ENCODE data around the gene ARHGAP25. TPM values are rescaled to one million over a fixed set of nuclear protein-coding genes. Genes with fewer than 3 reads are reported as not detected.
A peak's percentile ranks its signal among the peaks of the same experiment; 100 is the strongest.

The ARHGAP25 gene
- total and polyA plus RNA-seq, 10 of the 15 experiments (the other 5 are each of a cell fraction or from before 2014, with no cell fraction given), result 0.15 to 1.0 (median 0.46) TPM

DNA sequence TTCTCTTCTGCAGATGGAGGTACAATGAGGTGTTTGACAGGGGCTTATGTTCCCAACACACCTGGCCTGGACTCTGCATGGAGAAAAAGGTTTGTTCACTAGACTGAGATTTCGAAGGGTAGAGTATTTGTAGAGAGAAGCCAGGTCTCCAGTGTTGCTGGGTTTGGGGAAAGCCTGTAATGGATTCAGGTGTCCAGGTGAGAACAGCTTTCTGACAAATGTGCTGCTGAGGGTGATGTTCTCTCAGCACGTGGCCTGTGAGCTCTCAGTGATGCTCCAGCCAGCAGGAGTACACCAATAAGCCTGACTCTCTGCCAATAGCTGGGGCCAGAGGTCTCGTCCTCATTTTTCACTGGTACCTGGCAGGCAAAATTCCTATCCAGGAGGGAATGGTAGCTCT is 43.8 kb upstream of the ARHGAP25 start:
- H3K27ac ChIP-seq (ENCODE audit: control insufficient read depth, insufficient read depth), result peak overlapping the region; percentile 74
- DNase-seq (ENCODE audit: low read depth, low spot score) (no peak), FAIRE-seq (no peak), ATAC-seq (no peak)
- intact Hi-C loops (cut with micrococcal nuclease; ENCODE audit: unreplicated experiment) (no loop called here), in situ Hi-C loops (cut with MboI) (no loop called here)
- SMC1A ChIA-PET (ENCODE audit: uncharacterized antibody, unreplicated experiment), result interaction anchor here (0.5 to 4.7 kb wide), 8 partner anchors 10 to 1240 kb away, joined by 3 to 21 read pairs (median 4); partner anchors contain the start of genes APLF and FBXO48
- H4K20me1 ChIP-seq (ENCODE audit: control insufficient read depth, insufficient read depth), result no peaks in the 10 kb centered on the region
- POLR2A ChIA-PET, result interaction anchor here (1.0 to 1.4 kb wide), 2 partner anchors 11 to 224 kb away, joined by 3 read pairs; partner anchors contain the start of genes APLF and FBXO48
- no peaks in the 10 kb centered on the region; the same call in 2 of the 3 replicates for H3K9me3 ChIP-seq (replicated peaks; ENCODE audit: control insufficient read depth, insufficient read depth, low read length)
- BruUV-seq (replicated peaks), result no TSS peak
- peaks cover 31% of the 10 kb centered on the region for H3K4me1 ChIP-seq (ENCODE audit: control insufficient read depth, insufficient read depth, low read length)
- TF ChIP-seq JUND (IDR thresholded peaks at IDR 0.05; ENCODE audit: low read depth, low read length) (no peak), NRF1 (conservative IDR thresholded peaks at IDR 0.05; ENCODE audit: low read depth, low read length) (no peak), HDAC2 (IDR thresholded peaks at IDR 0.05) (no peak), ZNF207 (IDR thresholded peaks at IDR 0.05; ENCODE audit: borderline replicate concordance) (no peak), PML (IDR thresholded peaks at IDR 0.05; ENCODE audit: low read length) (no peak), SMARCA5 (IDR thresholded peaks at IDR 0.05) (no peak), GATAD2B (conservative IDR thresholded peaks at IDR 0.05; ENCODE audit: low read depth) (no peak), ZZZ3 (IDR thresholded peaks at IDR 0.05; ENCODE audit: control insufficient read depth, insufficient read length, low read depth) (no peak), SIN3A (IDR thresholded peaks at IDR 0.05; ENCODE audit: low read depth, low read length) (no peak), RAD21 (IDR thresholded peaks at IDR 0.05; ENCODE audit: insufficient read depth, low read depth, low read length) (no peak), RAD51 (IDR thresholded peaks at IDR 0.05) (no peak), NR2C2 (IDR thresholded peaks at IDR 0.05; ENCODE audit: borderline replicate concordance, control insufficient read depth, insufficient read length, low read depth) (no peak), NR2C1 (IDR thresholded peaks at IDR 0.05) (no peak), DPF2 (IDR thresholded peaks at IDR 0.05) (no peak), SUPT20H (IDR thresholded peaks at IDR 0.05; ENCODE audit: borderline replicate concordance, control insufficient read depth, low read depth, low read length) (no peak)
- TF ChIP-seq, protein P1, sequence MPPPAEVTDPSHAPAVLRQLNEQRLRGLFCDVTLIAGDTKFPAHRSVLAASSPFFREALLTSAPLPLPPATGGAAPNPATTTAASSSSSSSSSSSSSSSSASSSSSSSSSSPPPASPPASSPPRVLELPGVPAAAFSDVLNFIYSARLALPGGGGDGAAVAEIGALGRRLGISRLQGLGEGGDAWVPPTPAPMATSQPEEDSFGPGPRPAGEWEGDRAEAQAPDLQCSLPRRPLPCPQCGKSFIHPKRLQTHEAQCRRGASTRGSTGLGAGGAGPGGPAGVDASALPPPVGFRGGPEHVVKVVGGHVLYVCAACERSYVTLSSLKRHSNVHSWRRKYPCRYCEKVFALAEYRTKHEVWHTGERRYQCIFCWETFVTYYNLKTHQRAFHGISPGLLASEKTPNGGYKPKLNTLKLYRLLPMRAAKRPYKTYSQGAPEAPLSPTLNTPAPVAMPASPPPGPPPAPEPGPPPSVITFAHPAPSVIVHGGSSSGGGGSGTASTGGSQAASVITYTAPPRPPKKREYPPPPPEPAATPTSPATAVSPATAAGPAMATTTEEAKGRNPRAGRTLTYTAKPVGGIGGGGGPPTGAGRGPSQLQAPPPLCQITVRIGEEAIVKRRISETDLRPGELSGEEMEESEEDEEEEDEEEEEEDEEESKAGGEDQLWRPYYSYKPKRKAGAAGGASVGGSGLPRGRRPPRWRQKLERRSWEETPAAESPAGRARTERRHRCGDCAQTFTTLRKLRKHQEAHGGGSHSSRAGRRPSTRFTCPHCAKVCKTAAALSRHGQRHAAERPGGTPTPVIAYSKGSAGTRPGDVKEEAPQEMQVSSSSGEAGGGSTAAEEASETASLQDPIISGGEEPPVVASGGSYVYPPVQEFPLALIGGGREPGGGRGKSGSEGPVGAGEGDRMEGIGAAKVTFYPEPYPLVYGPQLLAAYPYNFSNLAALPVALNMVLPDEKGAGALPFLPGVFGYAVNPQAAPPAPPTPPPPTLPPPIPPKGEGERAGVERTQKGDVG (CRISPR knock-in tag; IDR thresholded peaks at IDR 0.05), result no peak
- TF ChIP-seq, protein P2, sequence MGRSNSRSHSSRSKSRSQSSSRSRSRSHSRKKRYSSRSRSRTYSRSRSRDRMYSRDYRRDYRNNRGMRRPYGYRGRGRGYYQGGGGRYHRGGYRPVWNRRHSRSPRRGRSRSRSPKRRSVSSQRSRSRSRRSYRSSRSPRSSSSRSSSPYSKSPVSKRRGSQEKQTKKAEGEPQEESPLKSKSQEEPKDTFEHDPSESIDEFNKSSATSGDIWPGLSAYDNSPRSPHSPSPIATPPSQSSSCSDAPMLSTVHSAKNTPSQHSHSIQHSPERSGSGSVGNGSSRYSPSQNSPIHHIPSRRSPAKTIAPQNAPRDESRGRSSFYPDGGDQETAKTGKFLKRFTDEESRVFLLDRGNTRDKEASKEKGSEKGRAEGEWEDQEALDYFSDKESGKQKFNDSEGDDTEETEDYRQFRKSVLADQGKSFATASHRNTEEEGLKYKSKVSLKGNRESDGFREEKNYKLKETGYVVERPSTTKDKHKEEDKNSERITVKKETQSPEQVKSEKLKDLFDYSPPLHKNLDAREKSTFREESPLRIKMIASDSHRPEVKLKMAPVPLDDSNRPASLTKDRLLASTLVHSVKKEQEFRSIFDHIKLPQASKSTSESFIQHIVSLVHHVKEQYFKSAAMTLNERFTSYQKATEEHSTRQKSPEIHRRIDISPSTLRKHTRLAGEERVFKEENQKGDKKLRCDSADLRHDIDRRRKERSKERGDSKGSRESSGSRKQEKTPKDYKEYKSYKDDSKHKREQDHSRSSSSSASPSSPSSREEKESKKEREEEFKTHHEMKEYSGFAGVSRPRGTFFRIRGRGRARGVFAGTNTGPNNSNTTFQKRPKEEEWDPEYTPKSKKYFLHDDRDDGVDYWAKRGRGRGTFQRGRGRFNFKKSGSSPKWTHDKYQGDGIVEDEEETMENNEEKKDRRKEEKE (IDR thresholded peaks at IDR 0.05), result no peak
- TF ChIP-seq, protein P3, sequence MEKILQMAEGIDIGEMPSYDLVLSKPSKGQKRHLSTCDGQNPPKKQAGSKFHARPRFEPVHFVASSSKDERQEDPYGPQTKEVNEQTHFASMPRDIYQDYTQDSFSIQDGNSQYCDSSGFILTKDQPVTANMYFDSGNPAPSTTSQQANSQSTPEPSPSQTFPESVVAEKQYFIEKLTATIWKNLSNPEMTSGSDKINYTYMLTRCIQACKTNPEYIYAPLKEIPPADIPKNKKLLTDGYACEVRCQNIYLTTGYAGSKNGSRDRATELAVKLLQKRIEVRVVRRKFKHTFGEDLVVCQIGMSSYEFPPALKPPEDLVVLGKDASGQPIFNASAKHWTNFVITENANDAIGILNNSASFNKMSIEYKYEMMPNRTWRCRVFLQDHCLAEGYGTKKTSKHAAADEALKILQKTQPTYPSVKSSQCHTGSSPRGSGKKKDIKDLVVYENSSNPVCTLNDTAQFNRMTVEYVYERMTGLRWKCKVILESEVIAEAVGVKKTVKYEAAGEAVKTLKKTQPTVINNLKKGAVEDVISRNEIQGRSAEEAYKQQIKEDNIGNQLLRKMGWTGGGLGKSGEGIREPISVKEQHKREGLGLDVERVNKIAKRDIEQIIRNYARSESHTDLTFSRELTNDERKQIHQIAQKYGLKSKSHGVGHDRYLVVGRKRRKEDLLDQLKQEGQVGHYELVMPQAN (conservative IDR thresholded peaks at IDR 0.05), result no peak
- no peak overlapping the region for H3K9ac ChIP-seq (ENCODE audit: control insufficient read depth, insufficient read depth, low read length)
- no peak overlapping the region for H2AFZ ChIP-seq (ENCODE audit: control insufficient read depth, low read depth, low read length)
- H3K27me3 ChIP-seq (replicated peaks in 1 of 2; ENCODE audit: control insufficient read depth in 2 of 2, insufficient read depth in 2 of 2, low read length in 1 of 2), result no peaks in the 10 kb centered on the region
- WGBS (ENCODE audit: insufficient coverage, insufficient replicate concordance, low lambda C conversion rate, missing lambda C conversion rate), result 85% methylated on average over 3 of the region's 3 CpGs
- no peaks in the 10 kb centered on the region for H3K79me2 ChIP-seq (ENCODE audit: control insufficient read depth, insufficient read depth, low read length)
- H3K4me3 ChIP-seq, result peak overlapping the region; percentile 4
- RAD21 ChIA-PET (ENCODE audit: unreplicated experiment), result interaction anchor here (0.6 to 2.1 kb wide), 4 partner anchors 18 to 425 kb away, joined by 4 to 6 read pairs (median 4); no protein-coding TSS in a partner anchor
- CTCF ChIA-PET, result interaction anchor here (1.0 to 3.9 kb wide), 6 partner anchors 18 to 226 kb away, joined by 3 to 33 read pairs (median 3); no protein-coding TSS in a partner anchor
- no peaks in the 10 kb centered on the region for H3K36me3 ChIP-seq (ENCODE audit: control insufficient read depth in 2 of 2, insufficient read depth in 2 of 2, low read length in 1 of 2)
- H3K4me2 ChIP-seq (ENCODE audit: control insufficient read depth, insufficient read depth), result peak overlapping the region; percentile 90

All from GM12878 (cell line).